Skeletal muscle satellite cell (primary cell): ENCODE measurements around the gene SYNGR1. TPM values are rescaled to one million over a fixed set of nuclear protein-coding genes. Genes with fewer than 3 reads are reported as not detected.

Experiments used
- small RNA-seq: library from RNA; depleted of rRNA; stranded (forward); fragments of <200 nt; gene quantifications from one replicate; pipeline ENCODE3, GENCODE V24; 2012

The SYNGR1 gene

Small RNAs within 50 kb of the gene (small RNA-seq; reads per million reads assigned to genes)
- gene SNORD43 = not detected
- gene SNORD83A = 34,457 reads per million, percentile 100 among the genes with 10 or more reads in this experiment
- gene SNORD83B = not detected
